H1 (cell line): Measurements from ENCODE around the gene KCTD12. TPM values are rescaled to one million over a fixed set of nuclear protein-coding genes. Genes with fewer than 3 reads are reported as not detected.

Source experiments
- CHD1 ChIP-seq: IDR thresholded peaks from 2 replicates; pipeline ENCODE4 v1.6.1; 2012; ENCODE audit warnings: low read depth, low read length, improper control_type of control experiment
- CTCF ChIP-seq, 3 experiments: IDR thresholded peaks; 1 replicate in 2 of 3; 2 replicates in 1 of 3; pipeline versions ENCODE4 v1.5.1 to v1.6.1; 2011; ENCODE audit warnings: low read length in 3 of 3, mild to moderate bottlenecking in 3 of 3, inconsistent platforms in 2 of 3, low read depth in 1 of 3, moderate library complexity in 1 of 3; ENCODE audit not compliant: insufficient read depth in 1 of 3; ENCODE audit errors: control extremely low read depth in 1 of 3
- EZH2 ChIP-seq: fragments of 200-600 bp; sonication (generic); IDR thresholded peaks from 2 replicates; pipeline ENCODE4 v1.7.1; 2012; ENCODE audit warnings: low read depth, mild to moderate bottlenecking, moderate library complexity, low read length, inconsistent platforms; ENCODE audit not compliant: severe bottlenecking
- polyA plus RNA-seq, 7 experiments: library from polyadenylated mRNA; depleted of rRNA in 3 of 7; stranded (reverse) in 5 of 7; unstranded in 2 of 7; fragments of >200 nt in 5 of 7; fragments of 200-250 nt in 2 of 7; gene quantifications; 1 replicate in 5 of 7; 2 replicates in 1 of 7; 4 replicates in 1 of 7; pipeline versions ENCODE4 v1.2.1 to v1.2.3, GENCODE V29; 2011 to 2013; ENCODE audit warnings: missing spikeins in 2 of 7, mixed read lengths in 2 of 7
- total RNA-seq: library from RNA; stranded (reverse); fragmentation: NEBNext Ultra II Directional; extraction: Animal tissue kit (Norgen Biotek cat#: 25700); gene quantifications from 2 replicates; pipeline ENCODE4 v1.2.1, GENCODE V29; 2021

The KCTD12 gene
- total and polyA plus RNA-seq, 2 of the 8 experiments (the other 6 are each of a cell fraction or from before 2014, with no cell fraction given), result 2.5 to 9.6 TPM

GRCh38 chr13:76912476-76912875 lies 26.3 kb upstream of the KCTD12 start (continued):
- TF ChIP-seq CTCF (IDR thresholded peaks at IDR 0.05; ENCODE audit: control extremely low read depth in 1 of 3, insufficient read depth in 1 of 3, low read depth in 1 of 3, low read length in 3 of 3) (no peak), CHD1 (no peak), EZH2 (no peak)
